ENCODE measurements around the gene MCEMP1. TPM values are rescaled to one million over a fixed set of nuclear protein-coding genes. Genes with fewer than 3 reads are reported as not detected.

MCEMP1 gene
- total RNA-seq, 2 donors from 2014 or later, result not detected

- no peak overlapping the region for H3K27ac Mint-ChIP-seq
- WGBS, 2 experiments (ENCODE audit: insufficient coverage in 1 of 2, insufficient read length in 1 of 2), result 90 to 92% methylated on average over 7 to 12 of the region's 12 CpGs
- TF ChIP-seq CTCF (conservative IDR thresholded peaks at IDR 0.05), result no peak
- Histone ChIP-seq H3K27ac (ENCODE audit: low read depth, low read length) (no peak overlapping the region), H3K9ac (ENCODE audit: extremely low read depth, low read length, poor library complexity, severe bottlenecking) (no peak overlapping the region), H3K36me3 (ENCODE audit: control insufficient read depth, insufficient read depth, low read length) (peaks cover 13% of the 10 kb centered on the region), H3K4me1 (ENCODE audit: control insufficient read depth, insufficient read depth, low read length) (no peaks in the 10 kb centered on the region), H3K9me3 (ENCODE audit: control insufficient read depth, low read length) (no peaks in the 10 kb centered on the region), H3K27me3 (ENCODE audit: control insufficient read depth, insufficient read depth, low read length, poor library complexity, severe bottlenecking) (no peaks in the 10 kb centered on the region), H3K4me3 (ENCODE audit: low read length) (no peak overlapping the region)
- H3K4me3 Mint-ChIP-seq, result no peak overlapping the region
- peaks cover 5% of the 10 kb centered on the region for H3K4me1 Mint-ChIP-seq
- no peak for DNase-seq
- no peaks in the 10 kb centered on the region for H3K9me3 Mint-ChIP-seq
- H3K36me3 Mint-ChIP-seq (ENCODE audit: low read depth), result peaks cover 15% of the 10 kb centered on the region
- H3K27me3 Mint-ChIP-seq (ENCODE audit: insufficient read depth), result peaks cover 4% of the 10 kb centered on the region
Observed at GRCh38 chr19:7687177-7687576, 10.3 kb downstream of the MCEMP1 start.

- H3K36me3 ChIP-seq (ENCODE audit: control insufficient read depth, insufficient read depth, low read length), result no peaks in the 10 kb centered on the region
- no peaks in the 10 kb centered on the region for H3K4me1 ChIP-seq (ENCODE audit: control insufficient read depth, insufficient read depth, low read length)
- no peaks in the 10 kb centered on the region for H3K9me3 ChIP-seq (ENCODE audit: control insufficient read depth, low read length)
- H3K4me3 ChIP-seq (ENCODE audit: low read length), result no peak overlapping the region
- no peak overlapping the region for H3K4me3 Mint-ChIP-seq
- H3K27me3 Mint-ChIP-seq (ENCODE audit: insufficient read depth), result peaks cover 7% of the 10 kb centered on the region
- TF ChIP-seq CTCF (conservative IDR thresholded peaks at IDR 0.05), result no peak
- H3K27me3 ChIP-seq (ENCODE audit: control insufficient read depth, insufficient read depth, low read length, poor library complexity, severe bottlenecking), result peaks cover 5% of the 10 kb centered on the region
- H3K9ac ChIP-seq (ENCODE audit: extremely low read depth, low read length, poor library complexity, severe bottlenecking), result no peak overlapping the region
- peaks cover 3% of the 10 kb centered on the region for H3K36me3 Mint-ChIP-seq (ENCODE audit: low read depth)
- no peaks in the 10 kb centered on the region for H3K9me3 Mint-ChIP-seq
- H3K27ac Mint-ChIP-seq, result no peak overlapping the region
- 86 to 89% methylated on average over 10 to 23 of the region's 23 CpGs for WGBS, 2 experiments (ENCODE audit: insufficient coverage in 1 of 2, insufficient read length in 1 of 2)
- H3K4me1 Mint-ChIP-seq, result peaks cover 5% of the 10 kb centered on the region
- H3K27ac ChIP-seq (ENCODE audit: low read depth, low read length), result no peak overlapping the region
- DNase-seq, result no peak
Observed at GRCh38 chr19:7689165-7689564, 12.3 kb downstream of the MCEMP1 start.

GRCh38 chr19:7690779-7691258 is 13.9 kb downstream of the MCEMP1 start:
- H3K4me3 ChIP-seq (ENCODE audit: low read length), result no peak overlapping the region
- no peak overlapping the region for H3K27ac Mint-ChIP-seq
- DNase-seq, result no peak
- H3K9me3 ChIP-seq (ENCODE audit: control insufficient read depth, low read length), result no peaks in the 10 kb centered on the region
- peaks cover 5% of the 10 kb centered on the region for H3K27me3 ChIP-seq (ENCODE audit: control insufficient read depth, insufficient read depth, low read length, poor library complexity, severe bottlenecking)
- H3K27me3 Mint-ChIP-seq (ENCODE audit: insufficient read depth), result peaks cover 12% of the 10 kb centered on the region
- no peaks in the 10 kb centered on the region for H3K36me3 ChIP-seq (ENCODE audit: control insufficient read depth, insufficient read depth, low read length)
- H3K9me3 Mint-ChIP-seq, result no peaks in the 10 kb centered on the region
- WGBS, 2 experiments (ENCODE audit: insufficient coverage in 1 of 2, insufficient read length in 1 of 2), result 69 to 89% methylated on average over 5 to 8 of the region's 8 CpGs
- no peak overlapping the region for H3K9ac ChIP-seq (ENCODE audit: extremely low read depth, low read length, poor library complexity, severe bottlenecking)
- TF ChIP-seq CTCF (conservative IDR thresholded peaks at IDR 0.05), result no peak
- no peak overlapping the region for H3K4me3 Mint-ChIP-seq
- no peaks in the 10 kb centered on the region for H3K4me1 ChIP-seq (ENCODE audit: control insufficient read depth, insufficient read depth, low read length)
- no peaks in the 10 kb centered on the region for H3K36me3 Mint-ChIP-seq (ENCODE audit: low read depth)
- H3K27ac ChIP-seq (ENCODE audit: low read depth, low read length), result no peak overlapping the region
- H3K4me1 Mint-ChIP-seq, result peaks cover 2% of the 10 kb centered on the region
